ENCODE measurements around the gene CCBE1.

Gene CCBE1

DNA sequence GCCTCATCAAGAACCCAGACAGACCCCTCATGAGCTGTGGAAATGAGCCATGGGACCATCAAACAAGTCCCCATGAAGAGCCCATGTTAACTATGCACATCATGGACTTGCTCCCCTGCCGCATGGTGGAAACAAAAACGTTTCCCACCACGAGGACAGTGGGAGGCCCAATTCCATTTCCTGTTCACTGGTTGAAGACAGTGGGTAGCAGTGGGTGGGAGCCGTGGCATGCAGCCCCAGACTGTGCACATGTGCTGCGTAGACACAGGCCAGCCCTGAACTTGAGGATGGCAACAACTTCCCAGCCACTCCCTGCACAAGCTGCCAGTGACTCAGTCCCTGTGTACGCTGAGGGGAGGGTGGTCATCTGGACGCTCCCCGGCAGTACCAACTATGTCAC, 229.7 kb downstream of the CCBE1 start:
- Histone ChIP-seq H2BK12ac (ENCODE audit: low read length) (no peak overlapping the region), H4K8ac (ENCODE audit: low read depth, low read length) (no peak overlapping the region), H3K9me3 (replicated peaks in 1 of 2; ENCODE audit: control insufficient read depth in 2 of 2, insufficient read depth in 1 of 2, low read depth in 1 of 2, low read length in 2 of 2) (no peaks in the 10 kb centered on the region), H2AFZ (ENCODE audit: low read length) (no peak overlapping the region), H2BK120ac (ENCODE audit: low read depth, low read length) (no peak overlapping the region), H2AK5ac (ENCODE audit: low read depth, low read length) (no peak overlapping the region), H2BK15ac (ENCODE audit: low read length) (no peak overlapping the region), H3K4ac (ENCODE audit: low read length) (peak overlapping the region; percentile 69), H3K27ac (replicated peaks; ENCODE audit: low read length) (no peak overlapping the region), H3K4me2 (ENCODE audit: insufficient read depth, low read length, poor library complexity, severe bottlenecking) (no peak overlapping the region), H3K79me1 (ENCODE audit: low read depth, low read length) (no peaks in the 10 kb centered on the region), H3K36me3 (replicated peaks in 1 of 2; ENCODE audit: control insufficient read depth in 2 of 2, insufficient read depth in 2 of 2, low read length in 2 of 2) (no peaks in the 10 kb centered on the region), H3K27me3 (ENCODE audit: control insufficient read depth in 3 of 3, insufficient read depth in 3 of 3, low read depth in 1 of 3, low read length in 3 of 3) (peaks cover 0 to 6% (median 0%) of the 10 kb centered on the region in 3 experiments), H3K4me1 (ENCODE audit: control insufficient read depth in 2 of 2, insufficient read depth in 1 of 2, low read depth in 1 of 2, low read length in 2 of 2) (no peaks in the 10 kb centered on the region), H3K18ac (ENCODE audit: low read length) (no peak overlapping the region), H2BK5ac (ENCODE audit: low read length) (no peak overlapping the region), H3K14ac (ENCODE audit: low read length) (no peak overlapping the region), H3K23ac (ENCODE audit: low read depth, low read length, poor library complexity) (no peak overlapping the region), H4K91ac (ENCODE audit: low read depth, low read length, poor library complexity) (no peak overlapping the region), H3K4me3 (ENCODE audit: low read length in 2 of 2) (no peak overlapping the region), H3K9ac (ENCODE audit: low read depth, low read length, poor library complexity) (no peak overlapping the region)
- WGBS, 2 donors (ENCODE audit: extremely low coverage in 2 of 2, insufficient read length in 2 of 2, insufficient replicate concordance in 1 of 2): no CpG with 5 or more reads among the region's 8 CpGs
- DNase-seq (ENCODE audit: low spot score): no peak

DNA sequence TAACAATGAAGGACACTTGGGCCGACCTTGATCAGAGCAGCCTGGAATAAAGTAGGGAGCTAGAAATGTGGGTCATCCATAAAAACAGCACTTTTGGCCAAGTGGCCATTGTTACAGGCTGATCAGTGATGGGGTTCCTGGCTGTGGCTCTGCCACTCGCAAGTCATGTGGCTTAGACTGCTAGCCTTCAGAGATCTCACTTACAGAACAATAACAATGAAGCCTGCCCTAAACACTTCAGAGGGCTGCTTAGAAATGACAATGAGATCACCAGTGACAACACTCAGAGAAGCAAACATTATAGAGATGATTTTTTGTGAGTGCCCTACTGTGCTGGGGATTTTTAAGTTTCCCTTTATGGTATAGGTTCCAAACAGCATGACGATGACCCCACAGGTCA, 230.2 kb downstream of the CCBE1 start:
- WGBS, 2 donors (ENCODE audit: extremely low coverage in 2 of 2, insufficient read length in 2 of 2, insufficient replicate concordance in 1 of 2): no CpG with 5 or more reads among the region's 3 CpGs
- Histone ChIP-seq H3K4ac (ENCODE audit: low read length) (no peak overlapping the region), H3K23ac (ENCODE audit: low read depth, low read length, poor library complexity) (no peak overlapping the region), H3K27me3 (ENCODE audit: control insufficient read depth in 3 of 3, insufficient read depth in 3 of 3, low read depth in 1 of 3, low read length in 3 of 3) (peaks cover 0 to 6% (median 0%) of the 10 kb centered on the region in 3 experiments), H3K27ac (replicated peaks; ENCODE audit: low read length) (no peak overlapping the region), H3K36me3 (replicated peaks in 1 of 2; ENCODE audit: control insufficient read depth in 2 of 2, insufficient read depth in 2 of 2, low read length in 2 of 2) (no peaks in the 10 kb centered on the region), H3K14ac (ENCODE audit: low read length) (no peak overlapping the region), H2BK5ac (ENCODE audit: low read length) (no peak overlapping the region), H2AFZ (ENCODE audit: low read length) (no peak overlapping the region), H2BK120ac (ENCODE audit: low read depth, low read length) (no peak overlapping the region), H3K79me1 (ENCODE audit: low read depth, low read length) (no peaks in the 10 kb centered on the region), H3K18ac (ENCODE audit: low read length) (no peak overlapping the region), H3K9me3 (replicated peaks in 1 of 2; ENCODE audit: control insufficient read depth in 2 of 2, insufficient read depth in 1 of 2, low read depth in 1 of 2, low read length in 2 of 2) (no peaks in the 10 kb centered on the region), H3K9ac (ENCODE audit: low read depth, low read length, poor library complexity) (no peak overlapping the region), H2BK12ac (ENCODE audit: low read length) (no peak overlapping the region), H2AK5ac (ENCODE audit: low read depth, low read length) (no peak overlapping the region), H3K4me2 (ENCODE audit: insufficient read depth, low read length, poor library complexity, severe bottlenecking) (no peak overlapping the region), H4K8ac (ENCODE audit: low read depth, low read length) (no peak overlapping the region), H3K4me1 (ENCODE audit: control insufficient read depth in 2 of 2, insufficient read depth in 1 of 2, low read depth in 1 of 2, low read length in 2 of 2) (no peaks in the 10 kb centered on the region), H4K91ac (ENCODE audit: low read depth, low read length, poor library complexity) (no peak overlapping the region), H3K4me3 (ENCODE audit: low read length in 2 of 2) (no peak overlapping the region), H2BK15ac (ENCODE audit: low read length) (no peak overlapping the region)
- no peak for DNase-seq (ENCODE audit: low spot score)

GRCh38 chr18:59464486-59464885, 232.7 kb downstream of the CCBE1 start:
- Histone ChIP-seq H3K4ac (ENCODE audit: low read length) (no peak overlapping the region), H3K36me3 (replicated peaks in 1 of 2; ENCODE audit: control insufficient read depth in 2 of 2, insufficient read depth in 2 of 2, low read length in 2 of 2) (no peaks in the 10 kb centered on the region), H3K18ac (ENCODE audit: low read length) (no peak overlapping the region), H3K79me1 (ENCODE audit: low read depth, low read length) (no peaks in the 10 kb centered on the region), H3K9me3 (replicated peaks in 1 of 2; ENCODE audit: control insufficient read depth in 2 of 2, insufficient read depth in 1 of 2, low read depth in 1 of 2, low read length in 2 of 2) (no peaks in the 10 kb centered on the region), H2BK120ac (ENCODE audit: low read depth, low read length) (no peak overlapping the region), H3K27me3 (ENCODE audit: control insufficient read depth in 3 of 3, insufficient read depth in 3 of 3, low read depth in 1 of 3, low read length in 3 of 3) (no peaks in the 10 kb centered on the region), H2AK5ac (ENCODE audit: low read depth, low read length) (no peak overlapping the region), H4K8ac (ENCODE audit: low read depth, low read length) (no peak overlapping the region), H4K91ac (ENCODE audit: low read depth, low read length, poor library complexity) (no peak overlapping the region), H2BK5ac (ENCODE audit: low read length) (no peak overlapping the region), H3K4me3 (ENCODE audit: low read length in 2 of 2) (no peak overlapping the region), H3K23ac (ENCODE audit: low read depth, low read length, poor library complexity) (no peak overlapping the region), H3K4me2 (ENCODE audit: insufficient read depth, low read length, poor library complexity, severe bottlenecking) (no peak overlapping the region), H2BK15ac (ENCODE audit: low read length) (no peak overlapping the region), H3K9ac (ENCODE audit: low read depth, low read length, poor library complexity) (no peak overlapping the region), H3K14ac (ENCODE audit: low read length) (no peak overlapping the region), H2BK12ac (ENCODE audit: low read length) (no peak overlapping the region), H2AFZ (ENCODE audit: low read length) (no peak overlapping the region), H3K4me1 (ENCODE audit: control insufficient read depth in 2 of 2, insufficient read depth in 1 of 2, low read depth in 1 of 2, low read length in 2 of 2) (no peaks in the 10 kb centered on the region), H3K27ac (replicated peaks; ENCODE audit: low read length) (no peak overlapping the region)
- no peak for DNase-seq (ENCODE audit: low spot score)
- no CpG with 5 or more reads among the region's 5 CpGs for WGBS, 2 donors (ENCODE audit: extremely low coverage in 2 of 2, insufficient read length in 2 of 2, insufficient replicate concordance in 1 of 2)

- no peaks in the 10 kb centered on the region for H3K4me1 ChIP-seq (ENCODE audit: control insufficient read depth in 2 of 2, insufficient read depth in 1 of 2, low read depth in 1 of 2, low read length in 2 of 2)
- H3K79me1 ChIP-seq (ENCODE audit: low read depth, low read length): no peaks in the 10 kb centered on the region
- no peaks in the 10 kb centered on the region for H3K36me3 ChIP-seq (replicated peaks in 1 of 2; ENCODE audit: control insufficient read depth in 2 of 2, insufficient read depth in 2 of 2, low read length in 2 of 2)
- no peak overlapping the region for H3K9ac ChIP-seq (ENCODE audit: low read depth, low read length, poor library complexity)
- H3K4me2 ChIP-seq (ENCODE audit: insufficient read depth, low read length, poor library complexity, severe bottlenecking): no peak overlapping the region
- no peak overlapping the region for H3K4me3 ChIP-seq (ENCODE audit: low read length in 2 of 2)
- WGBS, 2 donors (ENCODE audit: extremely low coverage in 2 of 2, insufficient read length in 2 of 2, insufficient replicate concordance in 1 of 2): no CpG with 5 or more reads among the region's 3 CpGs
- no peak overlapping the region for H3K23ac ChIP-seq (ENCODE audit: low read depth, low read length, poor library complexity)
- DNase-seq (ENCODE audit: low spot score): no peak
- no peak overlapping the region for H4K8ac ChIP-seq (ENCODE audit: low read depth, low read length)
- H4K91ac ChIP-seq (ENCODE audit: low read depth, low read length, poor library complexity): no peak overlapping the region
- no peak overlapping the region for H2BK120ac ChIP-seq (ENCODE audit: low read depth, low read length)
- H3K27ac ChIP-seq (replicated peaks; ENCODE audit: low read length): no peak overlapping the region
- H3K18ac ChIP-seq (ENCODE audit: low read length): no peak overlapping the region
- no peak overlapping the region for H2BK15ac ChIP-seq (ENCODE audit: low read length)
- H2AK5ac ChIP-seq (ENCODE audit: low read depth, low read length): no peak overlapping the region
- H3K9me3 ChIP-seq (replicated peaks in 1 of 2; ENCODE audit: control insufficient read depth in 2 of 2, insufficient read depth in 1 of 2, low read depth in 1 of 2, low read length in 2 of 2): no peaks in the 10 kb centered on the region
- H2BK5ac ChIP-seq (ENCODE audit: low read length): no peak overlapping the region
- H3K14ac ChIP-seq (ENCODE audit: low read length): no peak overlapping the region
- no peak overlapping the region for H2BK12ac ChIP-seq (ENCODE audit: low read length)
- peaks cover 0 to 9% (median 0%) of the 10 kb centered on the region in 3 experiments for H3K27me3 ChIP-seq (ENCODE audit: control insufficient read depth in 3 of 3, insufficient read depth in 3 of 3, low read depth in 1 of 3, low read length in 3 of 3)
- no peak overlapping the region for H2AFZ ChIP-seq (ENCODE audit: low read length)
- no peak overlapping the region for H3K4ac ChIP-seq (ENCODE audit: low read length)
Observed at GRCh38 chr18:59461171-59461570, 236.1 kb downstream of the CCBE1 start.
